Mammary epithelial cell (primary cell): Measurements from ENCODE around the gene CHRND.

Source experiments
- EZH2 ChIP-seq: IDR thresholded peaks from 2 replicates; pipeline ENCODE4 v1.6.1; 2012; ENCODE audit warnings: low read length, inconsistent platforms, borderline replicate concordance
- TF ChIP-seq, protein P1 (sequence below), 2 donors: IDR thresholded peaks in 1 of 2; conservative IDR thresholded peaks in 1 of 2; 2 replicates each; pipeline ENCODE4 v1.5.1; 2011 to 2012; ENCODE audit warnings: inconsistent platforms in 2 of 2, low read length in 2 of 2, mild to moderate bottlenecking in 2 of 2, control low read depth in 1 of 2, low read depth in 1 of 2; ENCODE audit not compliant: insufficient read depth in 1 of 2; ENCODE audit errors: extremely low read depth in 1 of 2

DNA sequence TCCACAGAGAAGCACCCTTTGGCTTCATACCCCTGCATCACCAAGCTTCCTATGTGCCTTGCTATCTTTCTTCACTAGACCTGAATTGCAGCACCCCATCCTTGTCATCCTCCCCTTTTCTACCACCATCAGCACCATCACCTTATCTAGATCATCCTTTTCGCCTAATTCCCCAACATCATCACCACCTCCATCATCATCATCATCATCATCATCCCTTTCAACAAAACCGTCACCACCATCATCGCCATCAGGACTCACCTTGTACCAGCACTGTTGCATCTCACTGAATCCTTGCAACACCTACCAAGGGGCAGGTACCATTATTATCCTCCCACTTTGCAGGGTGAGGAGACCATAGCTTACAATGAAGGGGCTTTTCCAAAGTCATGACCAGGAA is 27.5 kb upstream of the CHRND start:
- TF ChIP-seq, protein P1, sequence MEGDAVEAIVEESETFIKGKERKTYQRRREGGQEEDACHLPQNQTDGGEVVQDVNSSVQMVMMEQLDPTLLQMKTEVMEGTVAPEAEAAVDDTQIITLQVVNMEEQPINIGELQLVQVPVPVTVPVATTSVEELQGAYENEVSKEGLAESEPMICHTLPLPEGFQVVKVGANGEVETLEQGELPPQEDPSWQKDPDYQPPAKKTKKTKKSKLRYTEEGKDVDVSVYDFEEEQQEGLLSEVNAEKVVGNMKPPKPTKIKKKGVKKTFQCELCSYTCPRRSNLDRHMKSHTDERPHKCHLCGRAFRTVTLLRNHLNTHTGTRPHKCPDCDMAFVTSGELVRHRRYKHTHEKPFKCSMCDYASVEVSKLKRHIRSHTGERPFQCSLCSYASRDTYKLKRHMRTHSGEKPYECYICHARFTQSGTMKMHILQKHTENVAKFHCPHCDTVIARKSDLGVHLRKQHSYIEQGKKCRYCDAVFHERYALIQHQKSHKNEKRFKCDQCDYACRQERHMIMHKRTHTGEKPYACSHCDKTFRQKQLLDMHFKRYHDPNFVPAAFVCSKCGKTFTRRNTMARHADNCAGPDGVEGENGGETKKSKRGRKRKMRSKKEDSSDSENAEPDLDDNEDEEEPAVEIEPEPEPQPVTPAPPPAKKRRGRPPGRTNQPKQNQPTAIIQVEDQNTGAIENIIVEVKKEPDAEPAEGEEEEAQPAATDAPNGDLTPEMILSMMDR (conservative IDR thresholded peaks at IDR 0.05 in 1 of 2, IDR thresholded peaks at IDR 0.05 in 1 of 2; ENCODE audit: extremely low read depth in 1 of 2, insufficient read depth in 1 of 2, low read depth in 1 of 2, low read length in 2 of 2), result no peak
- no peak for TF ChIP-seq EZH2
